Astrocyte of the hippocampus (primary cell): Measurements from ENCODE around the gene PVR.
"Not testable (repeated sequence)": the region's sequence is repeated elsewhere in the genome, so short reads cannot be mapped to it uniquely, and the experiment has no call there.

Experiments used
- DNase-seq: peaks from one replicate; pipeline ENCODE4 v3.0.0; 2011; ENCODE audit warnings: low read depth, low spot score

The PVR gene

DNA sequence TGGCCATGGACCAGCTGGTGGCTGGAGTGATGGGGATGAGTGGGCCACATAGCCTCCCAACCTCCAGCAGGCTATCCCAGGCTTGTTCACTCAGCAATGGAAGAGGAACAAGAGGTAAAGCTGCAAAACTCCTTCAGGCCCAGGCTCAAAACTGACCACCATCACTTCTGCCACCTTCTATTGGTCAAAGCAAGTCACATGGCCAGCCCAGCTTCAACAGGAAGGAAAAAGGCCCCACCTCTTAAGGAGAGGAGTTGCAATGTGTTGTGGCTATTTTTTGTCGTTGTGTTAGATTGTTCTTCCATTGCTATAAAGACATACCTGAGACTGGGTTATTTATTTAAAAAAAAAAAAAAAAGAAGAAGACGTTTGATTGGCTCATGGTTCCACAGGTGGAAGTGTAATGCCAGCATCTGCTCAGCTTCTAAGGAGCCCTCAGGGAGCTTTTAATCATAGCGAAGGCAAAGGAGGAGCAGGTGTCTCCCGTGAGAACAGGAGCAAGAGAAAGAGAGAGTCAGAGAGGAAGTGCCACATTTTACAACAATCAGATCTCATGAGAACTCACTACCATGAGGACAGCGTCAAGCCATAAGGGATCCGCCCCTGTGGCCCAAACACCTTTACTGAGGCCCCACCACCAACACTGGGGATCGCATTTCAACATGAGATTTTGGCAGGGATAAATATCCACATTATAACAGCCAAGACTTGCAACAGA lies 24.9 kb upstream of the PVR start:
- no peak for DNase-seq

DNA sequence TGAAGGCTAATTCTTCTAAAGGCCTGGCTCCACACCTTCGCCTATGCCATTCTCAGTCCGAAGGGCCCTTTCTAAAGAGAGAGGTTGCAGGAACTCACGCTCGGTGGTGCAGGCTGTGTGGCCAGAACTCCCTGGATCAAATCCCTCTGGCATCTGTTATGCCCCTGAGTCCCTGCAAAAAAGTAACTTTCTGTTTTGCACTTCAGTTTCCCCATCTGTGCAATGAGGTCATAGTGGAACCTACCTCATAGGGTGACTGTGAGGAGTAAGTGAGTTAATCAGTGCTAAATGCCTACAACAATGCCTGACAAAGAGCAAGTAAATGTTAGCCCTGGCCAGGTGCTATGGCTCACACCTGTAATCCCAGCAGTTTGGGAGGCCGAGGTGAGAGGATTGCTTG lies 23.0 kb upstream of the PVR start:
- no peak for DNase-seq

DNA sequence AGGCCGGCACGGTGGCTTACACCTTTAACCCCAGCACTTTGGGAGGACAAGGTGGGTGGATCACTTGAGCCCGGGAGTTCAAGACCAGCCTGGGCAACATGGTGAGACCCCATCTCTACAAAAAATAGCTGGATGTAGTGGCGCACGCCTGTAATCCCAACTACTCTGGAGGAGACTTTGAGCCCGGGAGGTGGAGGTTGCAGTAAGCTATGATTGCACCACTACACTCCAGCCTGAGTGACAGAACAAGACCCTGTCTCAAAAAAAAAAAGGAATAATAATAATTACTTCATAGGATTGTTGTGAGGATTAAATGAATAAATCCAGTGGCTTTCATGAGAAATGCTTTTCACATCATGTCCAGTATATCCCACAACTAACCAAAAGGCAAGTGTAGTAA lies 22.3 kb upstream of the PVR start:
- DNase-seq, result no peak

DNA sequence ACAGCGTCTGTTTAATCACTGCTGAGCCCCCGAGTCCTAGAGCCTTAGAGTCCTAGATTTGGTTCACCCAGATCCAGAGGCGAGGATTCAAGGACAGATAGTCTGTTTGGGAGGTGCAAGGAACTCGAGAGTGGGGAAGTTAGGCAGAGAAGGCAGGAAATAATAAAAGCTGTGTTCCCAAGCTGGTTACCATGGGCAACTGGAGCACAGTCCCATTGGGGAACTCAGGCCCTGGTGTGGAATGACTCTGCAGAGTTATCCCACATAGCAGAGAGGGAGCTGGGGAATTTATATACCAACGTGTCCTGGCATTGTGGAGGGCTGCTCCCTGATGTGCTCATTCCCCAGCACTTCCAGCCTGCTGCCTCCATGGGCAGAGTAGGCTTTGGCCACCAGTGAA lies 20.6 kb upstream of the PVR start:
- peak; percentile 26 for DNase-seq

DNA sequence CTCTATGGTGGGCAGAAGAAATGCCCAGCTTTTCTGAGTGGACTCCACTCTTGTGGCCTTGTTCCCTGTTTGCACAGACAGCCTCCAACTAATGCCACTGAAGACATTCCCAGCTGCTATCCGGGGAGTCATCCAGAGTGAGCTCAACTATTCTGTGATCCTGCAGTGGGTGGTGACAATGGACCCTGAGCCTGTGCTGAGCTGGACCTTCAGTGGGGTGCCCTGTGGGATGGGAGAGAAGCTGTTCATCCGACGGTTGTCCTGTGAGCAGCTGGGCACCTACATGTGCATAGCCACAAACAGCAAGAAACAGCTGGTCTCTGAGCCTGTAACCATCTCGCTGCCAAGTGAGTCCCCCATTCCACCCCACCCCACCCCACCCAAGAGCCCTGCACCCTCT lies 20.1 kb upstream of the PVR start:
- DNase-seq, result no peak

DNA sequence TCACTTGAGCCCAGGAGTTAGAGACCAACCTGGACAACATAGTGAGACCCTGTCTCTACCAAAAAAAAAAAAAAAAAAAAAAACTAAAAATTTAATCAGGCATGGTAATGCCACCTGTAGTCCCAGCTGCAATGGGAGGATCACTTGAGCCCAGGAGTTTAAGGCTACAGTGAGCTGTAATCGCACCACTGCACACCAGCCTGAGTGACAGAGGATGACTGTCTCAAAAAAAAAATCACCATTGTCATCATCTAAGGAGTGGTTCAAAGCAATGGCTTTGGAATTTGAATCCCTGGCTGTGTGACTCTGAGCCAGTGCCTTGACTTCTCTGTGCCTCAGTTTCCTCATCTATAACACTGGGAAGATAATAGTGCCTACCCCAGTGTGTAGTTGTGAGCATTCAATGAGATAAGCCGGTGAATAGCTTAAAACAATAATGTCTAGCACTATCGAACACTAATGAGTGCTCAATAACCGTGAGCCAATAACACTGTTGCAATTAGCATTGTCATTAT lies 18.8 kb upstream of the PVR start:
- no peak for DNase-seq

DNA sequence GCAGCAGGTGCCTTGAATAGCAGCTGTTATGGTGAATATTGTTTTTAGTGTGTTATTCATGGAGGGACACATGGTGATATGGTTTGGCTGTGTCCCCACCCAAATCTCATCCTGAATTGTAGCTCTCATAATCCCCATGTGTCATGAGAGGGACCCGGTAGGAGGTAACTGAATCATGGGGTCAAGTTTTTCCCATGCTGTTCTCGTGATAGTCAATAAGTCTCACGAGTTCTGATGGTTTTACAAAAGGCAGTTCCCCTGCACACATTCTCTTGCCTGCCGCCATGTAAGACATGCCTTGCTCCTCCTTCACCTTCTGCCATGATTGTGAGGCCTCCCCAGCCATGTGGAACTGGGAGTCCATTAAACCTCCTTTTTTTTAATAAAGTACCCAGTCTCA lies 18.1 kb upstream of the PVR start:
- DNase-seq, result not testable (repeated sequence)

DNA sequence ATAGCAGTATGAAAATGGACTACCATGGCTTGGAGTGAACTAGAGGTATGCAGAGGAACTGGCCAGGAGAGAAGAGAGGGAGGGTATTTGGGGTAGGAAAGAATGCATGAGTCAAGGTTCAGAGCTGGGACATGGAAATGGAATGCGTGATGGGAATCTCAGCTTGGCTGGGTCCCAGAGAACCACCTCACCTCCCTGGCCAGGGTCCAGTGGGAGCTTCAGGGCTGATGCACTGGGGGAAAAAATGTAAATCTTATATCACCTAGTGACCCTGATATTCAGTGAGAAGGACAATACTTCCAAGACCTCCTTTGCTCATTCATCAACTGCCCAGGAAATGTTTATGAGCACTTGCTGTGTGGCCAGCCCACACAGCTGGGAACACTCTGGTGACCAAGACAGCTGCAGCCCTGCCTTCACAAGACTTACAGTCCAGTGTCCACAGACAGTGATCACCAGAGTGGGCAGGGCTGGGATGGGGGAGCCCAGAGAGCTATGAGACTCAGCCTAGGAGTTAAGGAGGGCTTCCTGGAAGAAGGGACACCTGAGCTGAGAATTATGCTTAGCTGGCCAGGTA lies 17.6 kb upstream of the PVR start:
- DNase-seq, result peak; percentile 98

DNA sequence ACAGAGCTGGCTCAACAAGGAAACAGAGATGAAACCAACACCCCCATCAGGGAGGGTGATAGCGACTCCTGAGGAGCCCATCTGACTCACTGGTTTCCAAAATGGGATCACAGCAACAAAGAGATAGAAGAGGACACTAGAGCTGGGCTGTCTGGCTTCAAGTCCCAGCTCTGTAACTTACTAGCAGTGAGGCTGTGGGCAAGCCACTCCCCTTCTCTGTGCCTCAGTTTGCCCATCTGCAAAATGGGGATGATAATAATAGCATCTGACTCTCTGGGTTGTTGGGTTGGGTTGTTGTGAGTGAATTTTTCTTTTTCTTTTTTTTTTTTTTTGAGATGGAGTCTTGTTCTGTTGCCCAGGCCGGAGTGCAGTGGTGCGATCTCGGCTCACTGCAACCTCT lies 16.1 kb upstream of the PVR start:
- no peak for DNase-seq

DNA sequence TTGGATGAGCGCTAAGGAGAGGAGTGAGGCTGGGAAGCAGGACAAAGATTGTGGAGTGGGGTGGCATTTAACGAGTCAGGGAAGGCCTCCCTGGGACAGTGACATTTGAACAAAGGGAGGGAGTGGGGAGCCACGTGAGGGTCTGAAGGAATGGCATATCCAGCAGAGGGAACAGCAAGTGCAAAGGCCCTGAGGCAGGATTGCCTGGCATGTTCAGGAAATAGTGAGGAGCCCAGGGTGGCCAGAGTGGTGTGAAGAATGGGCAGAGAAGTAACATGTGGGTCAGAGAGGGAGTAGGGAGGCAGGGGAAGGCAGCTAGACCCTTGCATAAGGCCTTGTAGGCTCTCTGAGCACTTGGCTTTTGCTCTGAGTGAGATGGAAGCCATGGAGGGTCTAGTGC lies 14.9 kb upstream of the PVR start:
- no peak for DNase-seq

DNA sequence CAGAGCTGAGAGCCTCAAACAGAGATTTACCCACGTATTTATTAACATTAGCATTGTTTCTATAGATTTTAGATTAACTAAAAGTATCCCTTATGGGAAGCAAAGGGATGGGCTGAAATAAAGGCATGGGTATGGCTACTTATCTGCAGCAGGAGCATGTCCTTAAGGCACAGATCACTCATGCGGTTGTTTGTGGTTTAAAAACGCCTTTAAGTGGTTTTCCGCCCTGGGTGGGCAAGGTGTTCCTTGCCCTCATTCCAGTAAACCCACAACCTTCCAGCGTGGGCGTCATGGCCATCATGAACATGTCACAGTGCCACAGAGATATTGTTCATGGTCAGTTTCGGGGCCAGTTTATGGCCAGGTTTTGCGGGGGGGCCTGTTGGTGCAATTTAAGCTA lies 12.1 kb upstream of the PVR start:
- not testable (repeated sequence) for DNase-seq

DNA sequence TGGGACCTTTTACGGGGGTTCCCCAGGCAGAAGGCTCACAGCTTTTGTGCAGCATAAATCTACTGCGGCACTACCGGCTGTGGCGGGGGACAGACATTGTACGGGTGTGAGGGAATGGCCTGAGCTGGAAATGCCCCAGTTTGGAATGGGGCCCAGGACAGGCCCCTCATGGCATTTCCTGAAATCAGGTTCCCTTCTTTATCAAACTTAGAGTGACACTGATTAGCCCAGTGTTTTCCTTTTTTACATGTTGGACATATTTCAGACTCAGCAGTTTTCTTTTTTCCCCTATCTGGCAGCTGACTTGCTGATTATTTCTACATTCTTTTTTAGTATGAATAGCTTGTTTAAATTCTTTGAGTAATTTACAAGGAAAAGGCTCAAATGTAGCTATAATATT lies 9.7 kb upstream of the PVR start:
- DNase-seq, result not testable (repeated sequence)

DNA sequence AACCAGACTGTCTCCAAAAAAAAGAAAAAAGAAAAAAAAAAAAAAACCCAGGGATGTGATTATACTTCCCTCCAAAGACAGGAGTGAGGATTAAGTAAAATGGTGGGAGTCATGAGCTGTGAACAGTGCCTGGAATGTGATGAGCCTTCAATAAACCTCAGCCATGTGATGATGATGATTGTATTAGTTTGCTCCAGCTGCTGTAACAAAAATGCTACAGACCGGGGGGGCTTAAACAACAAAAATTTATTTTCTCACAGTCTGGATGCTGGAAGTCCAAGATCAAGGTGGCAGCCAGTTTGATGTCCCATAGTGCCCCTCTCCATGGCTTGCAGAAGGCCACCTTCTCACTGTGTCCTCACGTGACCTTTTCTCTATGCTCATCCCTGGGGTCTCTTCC lies 8.9 kb upstream of the PVR start:
- no peak for DNase-seq

DNA sequence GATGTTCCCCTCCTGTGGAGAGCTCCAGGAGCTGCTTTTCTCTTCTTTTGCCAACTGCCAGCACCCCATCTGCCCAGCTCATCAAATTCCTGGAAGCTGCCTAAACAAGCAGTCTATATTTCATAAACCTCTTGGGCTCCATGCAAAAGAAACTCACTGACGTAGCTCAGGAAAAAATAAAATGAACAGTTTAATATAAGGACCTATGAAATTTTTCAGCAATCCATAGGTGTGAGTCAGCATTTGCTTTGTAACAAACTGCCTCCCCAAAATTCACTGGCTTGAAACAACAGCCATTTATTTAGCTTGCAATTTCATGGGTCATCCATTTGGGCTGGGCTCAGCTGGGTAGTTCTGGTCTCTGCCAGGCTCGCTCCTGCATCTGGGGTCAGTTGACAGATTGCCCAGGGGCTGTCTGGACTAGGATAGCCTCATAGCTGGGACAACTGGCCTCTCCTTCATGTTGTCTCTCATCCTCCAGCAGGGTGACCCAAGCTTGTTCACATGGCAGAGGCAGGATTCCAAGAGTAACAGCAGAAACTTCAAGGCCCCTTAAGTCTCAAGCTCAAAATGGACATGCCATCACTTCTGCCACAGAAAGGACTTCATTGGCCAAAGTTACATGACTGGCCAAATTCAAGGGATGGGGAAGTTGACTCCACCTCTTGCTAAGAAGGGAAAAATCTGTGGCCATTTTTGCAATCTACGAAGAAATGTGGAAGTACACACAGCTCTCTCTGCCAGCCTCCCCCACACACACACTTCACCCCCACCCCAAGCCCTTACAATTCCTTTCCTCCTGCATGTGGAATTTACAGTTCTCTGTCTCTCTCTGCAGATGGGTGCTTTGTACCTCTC lies 7.9 kb upstream of the PVR start:
- DNase-seq, result peak; percentile 17

DNA sequence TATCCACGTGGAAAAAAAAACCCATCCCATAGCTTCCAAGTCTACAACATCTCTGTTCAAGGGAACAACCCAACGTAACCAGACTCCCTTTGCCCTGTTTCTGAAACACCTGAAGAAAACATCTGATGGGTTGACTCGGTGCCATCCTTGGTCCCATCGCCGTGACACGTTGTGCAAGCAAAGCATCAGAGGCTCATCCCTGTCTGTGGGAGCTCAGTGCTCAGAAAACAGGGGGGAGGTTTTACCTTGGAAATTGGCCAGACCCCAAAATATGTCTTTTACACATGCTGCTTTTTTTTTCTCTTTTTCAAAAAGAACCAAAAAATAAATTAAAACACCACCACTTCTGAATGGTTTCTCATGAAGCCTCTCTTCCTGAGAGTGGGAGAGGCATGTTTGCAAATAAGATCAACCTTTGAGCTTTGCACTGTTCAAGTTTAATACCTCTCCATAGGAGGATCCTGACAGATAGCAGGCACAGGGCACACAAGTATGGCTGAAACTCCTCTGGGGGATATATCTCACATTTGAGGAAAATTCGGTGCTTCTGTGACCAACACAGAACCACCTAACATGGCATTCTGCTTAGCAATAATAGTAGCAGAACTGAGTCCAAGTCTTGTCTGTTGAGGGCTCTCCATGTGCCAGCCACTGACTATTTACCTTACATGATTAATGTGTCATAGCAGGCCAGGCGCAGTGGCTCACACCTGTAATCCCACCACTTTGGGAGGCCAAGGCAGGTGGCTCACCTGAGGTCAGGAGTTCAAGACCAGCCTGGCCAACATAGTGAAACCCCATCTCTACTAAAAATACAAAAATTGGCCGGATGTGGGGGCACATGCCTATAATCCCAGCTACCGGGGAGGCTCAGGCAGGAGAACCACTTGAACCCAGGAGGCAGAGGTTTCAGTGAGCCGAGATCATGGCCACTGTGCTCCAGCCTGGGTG lies 7.0 kb upstream of the PVR start:
- no peak for DNase-seq

DNA sequence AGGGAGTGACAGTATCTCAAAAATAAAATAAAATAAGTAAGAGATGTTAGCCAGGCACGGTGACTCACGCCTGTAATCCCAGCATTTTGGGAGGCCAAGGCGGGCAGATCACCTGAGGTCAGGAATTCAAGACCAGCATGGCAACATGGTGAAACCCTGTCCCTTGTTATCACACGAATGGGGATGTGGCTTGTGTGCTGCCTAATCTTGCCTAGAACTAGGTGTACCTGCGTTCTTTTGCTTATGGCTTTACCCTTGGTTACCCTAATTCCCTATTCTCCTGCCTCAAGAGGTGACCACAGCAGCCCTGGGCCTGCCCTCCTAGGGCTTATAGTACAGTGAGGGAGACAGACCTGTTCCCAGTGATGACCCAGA lies 6.3 kb upstream of the PVR start:
- no peak for DNase-seq

DNA sequence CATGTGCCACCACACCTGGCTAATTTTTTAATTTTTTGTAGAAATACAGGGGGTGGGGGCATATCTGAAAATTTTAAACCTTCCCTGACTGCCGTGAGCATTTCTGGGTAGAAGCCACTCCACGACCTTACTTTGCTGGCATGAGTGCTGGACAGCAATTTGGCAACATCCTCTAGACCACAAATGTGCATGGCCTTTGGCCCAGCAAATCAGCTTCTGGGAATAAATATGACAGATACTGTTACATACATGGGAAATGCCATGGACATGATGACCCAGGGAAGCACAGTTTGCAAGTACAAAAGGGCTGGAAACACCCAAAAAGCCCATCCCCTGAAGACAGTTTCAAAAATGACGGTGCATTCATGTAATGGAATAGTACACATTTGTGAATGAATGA lies 3.2 kb upstream of the PVR start:
- DNase-seq, result peak; percentile 58

DNA sequence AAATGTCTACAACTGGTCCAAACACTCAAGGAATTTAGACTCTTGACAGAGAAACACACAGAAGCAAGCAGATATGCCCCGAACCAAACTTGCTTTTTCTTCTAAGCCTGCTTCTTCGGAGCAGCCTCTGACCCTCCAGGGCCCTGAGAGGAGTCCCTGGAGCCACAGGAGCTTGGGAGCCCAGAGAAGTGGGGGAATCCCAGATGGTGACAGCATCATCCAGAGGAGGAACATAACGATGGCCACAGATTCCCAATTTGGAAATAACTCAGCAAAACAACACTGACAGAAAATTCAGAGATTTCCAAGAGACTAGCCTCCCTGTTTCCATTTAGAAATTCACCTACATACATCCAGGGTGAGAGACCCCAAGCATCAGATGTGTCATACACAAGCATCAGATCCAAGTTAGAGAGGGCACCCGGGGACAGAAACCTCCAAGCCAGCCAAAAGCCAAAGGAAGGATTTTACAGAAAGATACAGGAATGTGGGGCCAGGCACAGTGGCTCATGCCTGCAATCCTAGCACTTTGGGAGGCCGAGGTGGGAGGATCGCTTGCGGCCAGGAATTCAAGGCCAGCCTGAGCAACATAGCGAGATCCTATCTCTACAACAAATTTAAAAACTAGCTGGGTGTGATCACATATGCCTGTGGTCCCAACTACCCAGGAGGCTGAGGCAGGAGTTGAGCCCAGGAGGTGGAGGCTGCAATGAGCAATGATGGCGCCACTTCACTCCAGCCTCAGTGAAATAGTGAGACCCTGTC lies 2.0 kb upstream of the PVR start:
- no peak for DNase-seq

DNA sequence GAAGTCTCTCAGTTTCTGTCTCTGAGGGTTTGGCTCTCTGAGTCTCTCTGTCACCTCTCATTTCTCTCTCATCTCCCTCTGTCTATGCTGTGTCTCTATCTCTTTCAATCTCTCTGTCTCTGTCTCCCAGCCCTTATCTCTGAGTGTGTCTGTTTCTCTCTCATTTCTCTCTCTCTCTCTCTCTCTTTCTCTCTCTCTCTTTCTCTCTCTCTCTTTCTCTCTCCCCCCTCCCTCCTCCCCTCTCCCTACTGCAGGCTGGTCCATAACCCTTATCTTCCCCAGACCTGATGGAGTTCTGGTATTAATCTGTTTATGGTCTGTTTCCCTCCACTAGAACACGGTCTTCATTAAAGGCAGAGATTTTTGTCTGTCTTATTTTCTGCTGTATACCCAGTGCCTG lies 1.3 kb upstream of the PVR start:
- no peak for DNase-seq

DNA sequence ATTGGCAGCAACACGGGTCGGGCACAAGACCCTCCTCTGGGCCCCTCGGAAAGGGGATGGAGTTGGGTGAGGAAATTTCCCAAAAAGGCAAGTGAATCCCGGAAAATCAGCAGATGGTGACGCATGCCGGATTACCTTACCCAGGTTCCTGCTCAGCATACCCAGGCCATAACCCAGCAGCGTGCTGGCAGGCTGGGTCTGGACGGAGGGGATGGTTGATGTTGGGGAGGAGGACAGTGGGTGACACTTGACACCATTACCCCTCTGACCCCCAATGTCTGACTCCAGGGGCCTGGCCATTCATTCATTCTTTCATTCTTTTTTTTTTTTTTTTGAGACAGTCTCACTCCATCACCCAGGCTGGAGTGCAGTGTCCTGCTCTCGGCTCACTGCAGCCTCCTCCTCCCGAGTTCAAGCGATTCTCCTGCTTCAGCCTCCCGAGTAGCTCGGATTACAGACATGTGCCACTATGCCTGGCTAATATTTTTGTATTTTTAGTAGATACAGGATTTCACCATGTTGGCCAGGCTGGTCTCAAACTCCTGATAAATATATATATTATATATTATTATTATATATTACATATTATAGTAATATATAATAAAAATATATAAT lies 799 bp downstream of the PVR start:
- peak; percentile 68 for DNase-seq
